ENCODE data around the gene RBMS2.
A peak's percentile ranks its signal among the peaks of the same experiment; 100 is the strongest.

RBMS2 gene

DNA sequence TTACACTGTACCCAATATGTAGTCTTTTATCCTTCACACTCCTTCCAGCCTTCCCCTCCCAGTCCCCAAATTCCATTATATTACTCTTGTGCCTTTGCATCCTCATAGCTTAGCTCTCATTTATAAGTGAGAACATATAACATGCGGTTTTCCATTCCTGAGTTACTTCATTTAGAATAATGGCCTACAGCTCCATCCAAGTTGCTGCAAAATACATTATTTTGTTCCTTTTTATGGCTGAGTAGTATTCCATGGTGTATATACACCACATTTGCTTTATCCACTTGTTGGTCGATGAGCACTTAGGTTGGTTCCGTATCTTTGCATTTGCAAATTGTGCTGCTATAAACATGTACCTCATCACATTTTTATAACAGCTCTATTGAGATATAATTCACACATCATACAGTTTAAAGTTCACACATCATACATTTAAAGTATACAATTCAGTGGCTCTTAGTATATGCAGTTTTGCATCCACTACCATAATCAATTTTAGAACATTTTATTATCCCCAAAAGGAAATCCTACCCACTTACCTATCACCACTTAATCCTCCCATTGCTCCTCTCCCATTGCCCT is 23.5 kb downstream of the RBMS2 start:
- H3K9me3 ChIP-seq (ENCODE audit: control insufficient read depth, low read length), result no peaks in the 10 kb centered on the region
- H2BK12ac ChIP-seq (ENCODE audit: low read length in 2 of 2), result no peak overlapping the region
- no peak overlapping the region for H3K23ac ChIP-seq (ENCODE audit: low read length in 2 of 2)
- no peak overlapping the region for H3K4me3 ChIP-seq (ENCODE audit: insufficient read depth in 1 of 2, low read depth in 1 of 2, low read length in 2 of 2)
- H2AFZ ChIP-seq (ENCODE audit: low read depth, low read length), result no peak overlapping the region
- H3K27me3 ChIP-seq (ENCODE audit: control insufficient read depth in 1 of 2, insufficient read depth in 1 of 2, low read length in 2 of 2), result no peaks in the 10 kb centered on the region
- WGBS, result 99% methylated on average over 3 of the region's 3 CpGs
- no peak overlapping the region for H2BK120ac ChIP-seq (ENCODE audit: low read depth, low read length)
- no peak overlapping the region for H3K27ac ChIP-seq (ENCODE audit: low read length, poor library complexity, severe bottlenecking)
- H2AK5ac ChIP-seq (ENCODE audit: low read length, severe bottlenecking), result no peak overlapping the region
- no peak overlapping the region for H3K4me2 ChIP-seq (ENCODE audit: low read length, poor library complexity, severe bottlenecking)
- H4K91ac ChIP-seq (ENCODE audit: low read length), result no peak overlapping the region
- H3K4ac ChIP-seq (ENCODE audit: low read depth in 1 of 2, low read length in 2 of 2), result no peak overlapping the region
- no peak overlapping the region for H3K18ac ChIP-seq (ENCODE audit: low read depth in 1 of 2, low read length in 2 of 2)
- H3K4me1 ChIP-seq (ENCODE audit: control insufficient read depth, insufficient read depth, low read depth, low read length), result peaks cover 2% of the 10 kb centered on the region
- DNase-seq, result no peak
- H3K9ac ChIP-seq (ENCODE audit: low read length), result no peak overlapping the region
- no peak overlapping the region for H2BK15ac ChIP-seq (ENCODE audit: low read depth, poor library complexity, severe bottlenecking)
- H2BK5ac ChIP-seq (ENCODE audit: low read depth, low read length, poor library complexity, severe bottlenecking), result no peak overlapping the region
- no peak overlapping the region for H4K8ac ChIP-seq (ENCODE audit: low read length)
- no peak overlapping the region for H3K14ac ChIP-seq (ENCODE audit: low read length in 2 of 2)
- H3K36me3 ChIP-seq (ENCODE audit: control insufficient read depth in 1 of 2, insufficient read depth in 2 of 2, low read depth in 1 of 2, low read length in 2 of 2), result peaks cover 5 to 9% of the 10 kb centered on the region in 2 experiments
- peaks cover 4% of the 10 kb centered on the region for H3K79me1 ChIP-seq (replicated peaks; ENCODE audit: low read length, poor library complexity, severe bottlenecking)

DNA sequence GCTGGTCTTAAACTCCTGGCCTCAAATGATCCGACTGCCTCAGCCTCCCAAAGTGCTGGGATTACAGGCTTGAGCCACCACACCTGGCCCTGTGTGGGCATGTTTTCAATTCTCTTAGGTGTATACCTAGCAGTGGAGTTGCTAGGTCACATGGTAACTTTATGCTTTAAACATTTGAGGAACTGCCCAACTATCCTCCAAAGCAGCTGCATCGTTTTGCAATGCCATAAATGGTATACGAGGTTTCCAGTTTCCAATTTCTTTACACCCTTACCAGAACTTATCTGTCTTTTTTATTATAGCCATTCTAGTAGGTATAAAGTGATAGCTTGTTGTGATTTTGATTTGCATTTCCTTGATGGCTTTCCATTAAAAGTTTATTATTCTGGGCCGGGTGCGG is 25.1 kb downstream of the RBMS2 start:
- Histone ChIP-seq H2AFZ (ENCODE audit: low read depth, low read length) (no peak overlapping the region), H3K27ac (ENCODE audit: low read length, poor library complexity, severe bottlenecking) (no peak overlapping the region), H2AK5ac (ENCODE audit: low read length, severe bottlenecking) (no peak overlapping the region), H3K4me3 (ENCODE audit: insufficient read depth in 1 of 2, low read depth in 1 of 2, low read length in 2 of 2) (no peak overlapping the region), H3K18ac (ENCODE audit: low read depth in 1 of 2, low read length in 2 of 2) (no peak overlapping the region), H2BK15ac (ENCODE audit: low read depth, poor library complexity, severe bottlenecking) (no peak overlapping the region), H2BK5ac (ENCODE audit: low read depth, low read length, poor library complexity, severe bottlenecking) (no peak overlapping the region), H4K8ac (ENCODE audit: low read length) (no peak overlapping the region), H4K91ac (ENCODE audit: low read length) (no peak overlapping the region), H3K4me2 (ENCODE audit: low read length, poor library complexity, severe bottlenecking) (no peak overlapping the region), H3K36me3 (ENCODE audit: control insufficient read depth in 1 of 2, insufficient read depth in 2 of 2, low read depth in 1 of 2, low read length in 2 of 2) (peaks cover 0 to 6% of the 10 kb centered on the region in 2 experiments), H3K79me1 (replicated peaks; ENCODE audit: low read length, poor library complexity, severe bottlenecking) (peaks cover 1% of the 10 kb centered on the region), H2BK120ac (ENCODE audit: low read depth, low read length) (no peak overlapping the region), H2BK12ac (ENCODE audit: low read length in 2 of 2) (no peak overlapping the region), H3K14ac (ENCODE audit: low read length in 2 of 2) (no peak overlapping the region), H3K4ac (ENCODE audit: low read depth in 1 of 2, low read length in 2 of 2) (no peak overlapping the region), H3K9ac (ENCODE audit: low read length) (no peak overlapping the region), H3K9me3 (ENCODE audit: control insufficient read depth, low read length) (no peaks in the 10 kb centered on the region), H3K27me3 (ENCODE audit: control insufficient read depth in 1 of 2, insufficient read depth in 1 of 2, low read length in 2 of 2) (no peaks in the 10 kb centered on the region), H3K4me1 (ENCODE audit: control insufficient read depth, insufficient read depth, low read depth, low read length) (peaks cover 2% of the 10 kb centered on the region), H3K23ac (ENCODE audit: low read length in 2 of 2) (no peak overlapping the region)
- DNase-seq, result no peak
- 97% methylated on average over 4 of the region's 5 CpGs for WGBS

DNA sequence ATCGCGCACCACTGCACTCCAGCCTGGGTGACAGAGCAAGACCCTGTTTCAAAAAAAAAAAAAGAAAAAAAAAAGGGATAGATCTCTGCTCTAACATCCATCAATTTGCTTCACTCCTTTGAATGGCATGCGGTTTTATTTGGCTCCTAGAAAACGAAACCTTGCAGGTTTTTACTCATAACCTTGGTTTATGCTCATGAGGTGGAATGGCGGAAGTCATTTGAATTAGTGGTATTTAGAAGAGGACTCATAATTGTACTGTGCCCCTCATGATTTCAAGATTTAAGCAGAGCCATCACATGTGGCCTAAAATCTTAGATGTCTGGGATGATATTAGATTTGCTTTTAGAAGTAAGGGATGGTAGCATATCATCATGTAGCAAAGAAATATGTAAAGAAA is 29.4 kb downstream of the RBMS2 start:
- H3K36me3 ChIP-seq (ENCODE audit: control insufficient read depth in 1 of 2, insufficient read depth in 2 of 2, low read depth in 1 of 2, low read length in 2 of 2), result peaks cover 0 to 3% of the 10 kb centered on the region in 2 experiments
- H2AK5ac ChIP-seq (ENCODE audit: low read length, severe bottlenecking), result no peak overlapping the region
- no peak overlapping the region for H4K91ac ChIP-seq (ENCODE audit: low read length)
- no peak overlapping the region for H3K4me2 ChIP-seq (ENCODE audit: low read length, poor library complexity, severe bottlenecking)
- H3K4me1 ChIP-seq (ENCODE audit: control insufficient read depth, insufficient read depth, low read depth, low read length), result peaks cover 3% of the 10 kb centered on the region
- H3K79me1 ChIP-seq (replicated peaks; ENCODE audit: low read length, poor library complexity, severe bottlenecking), result peaks cover 7% of the 10 kb centered on the region
- no peak overlapping the region for H2BK120ac ChIP-seq (ENCODE audit: low read depth, low read length)
- 98% methylated on average over 5 of the region's 5 CpGs for WGBS
- no peak overlapping the region for H2AFZ ChIP-seq (ENCODE audit: low read depth, low read length)
- H3K18ac ChIP-seq (ENCODE audit: low read depth in 1 of 2, low read length in 2 of 2), result no peak overlapping the region
- H3K14ac ChIP-seq (ENCODE audit: low read length in 2 of 2), result no peak overlapping the region
- DNase-seq, result no peak
- H3K27ac ChIP-seq (ENCODE audit: low read length, poor library complexity, severe bottlenecking), result no peak overlapping the region
- H3K27me3 ChIP-seq (ENCODE audit: control insufficient read depth in 1 of 2, insufficient read depth in 1 of 2, low read length in 2 of 2), result no peaks in the 10 kb centered on the region
- H3K9ac ChIP-seq (ENCODE audit: low read length), result no peak overlapping the region
- no peak overlapping the region for H3K23ac ChIP-seq (ENCODE audit: low read length in 2 of 2)
- no peak overlapping the region for H4K8ac ChIP-seq (ENCODE audit: low read length)
- no peaks in the 10 kb centered on the region for H3K9me3 ChIP-seq (ENCODE audit: control insufficient read depth, low read length)
- H3K4me3 ChIP-seq (ENCODE audit: insufficient read depth in 1 of 2, low read depth in 1 of 2, low read length in 2 of 2), result no peak overlapping the region
- H3K4ac ChIP-seq (ENCODE audit: low read depth in 1 of 2, low read length in 2 of 2), result no peak overlapping the region
- no peak overlapping the region for H2BK5ac ChIP-seq (ENCODE audit: low read depth, low read length, poor library complexity, severe bottlenecking)
- H2BK15ac ChIP-seq (ENCODE audit: low read depth, poor library complexity, severe bottlenecking), result no peak overlapping the region
- H2BK12ac ChIP-seq (ENCODE audit: low read length in 2 of 2), result no peak overlapping the region

DNA sequence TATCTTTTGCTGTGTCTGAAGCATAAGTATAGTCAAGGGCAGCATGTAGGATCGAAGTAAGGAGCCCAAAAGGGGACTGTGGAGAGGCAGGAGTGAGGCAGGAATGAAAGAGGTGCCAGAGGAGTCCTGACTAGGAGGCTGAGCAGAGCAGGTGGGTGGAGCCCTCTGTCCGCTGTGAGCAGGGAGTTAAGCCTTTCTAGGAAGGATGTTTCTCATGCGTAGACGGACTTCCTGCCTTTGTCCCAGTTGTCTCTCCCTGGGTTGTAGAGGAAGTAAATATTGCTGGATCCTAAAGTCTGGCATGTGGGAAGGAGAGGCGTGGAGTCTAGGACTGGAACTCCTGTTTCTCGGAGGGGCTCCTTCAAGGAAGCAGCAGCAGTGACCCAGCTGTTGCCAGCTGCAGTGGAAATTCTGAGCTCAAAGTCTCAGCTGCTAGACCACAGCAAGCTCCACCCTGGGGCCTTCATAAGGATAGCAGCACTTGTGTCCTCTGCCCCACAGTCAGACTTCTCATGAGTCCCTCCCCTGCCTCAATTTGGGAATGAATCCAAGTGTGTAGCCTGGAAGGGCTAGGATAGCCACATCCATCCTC is 44.0 kb downstream of the RBMS2 start:
- peak overlapping the region in 1 of 2 experiments; percentile 55 for H3K18ac ChIP-seq (ENCODE audit: low read depth in 1 of 2, low read length in 2 of 2)
- H3K9ac ChIP-seq (ENCODE audit: low read length), result peak overlapping the region; percentile 79
- H3K23ac ChIP-seq (ENCODE audit: low read length in 2 of 2), result no peak overlapping the region
- peak; percentile 98 for DNase-seq
- no peaks in the 10 kb centered on the region for H3K9me3 ChIP-seq (ENCODE audit: control insufficient read depth, low read length)
- peak overlapping the region; percentile 37 for H3K4me2 ChIP-seq (ENCODE audit: low read length, poor library complexity, severe bottlenecking)
- H3K79me1 ChIP-seq (replicated peaks; ENCODE audit: low read length, poor library complexity, severe bottlenecking), result peaks cover 25% of the 10 kb centered on the region
- no peak overlapping the region for H2BK5ac ChIP-seq (ENCODE audit: low read depth, low read length, poor library complexity, severe bottlenecking)
- H2BK12ac ChIP-seq (ENCODE audit: low read length in 2 of 2), result peak overlapping the region in 1 of 2 experiments; percentile 29
- no peak overlapping the region for H3K14ac ChIP-seq (ENCODE audit: low read length in 2 of 2)
- peak overlapping the region in 1 of 2 experiments; percentile 66 for H3K4me3 ChIP-seq (ENCODE audit: insufficient read depth in 1 of 2, low read depth in 1 of 2, low read length in 2 of 2)
- peak overlapping the region; percentile 17 for H2AK5ac ChIP-seq (ENCODE audit: low read length, severe bottlenecking)
- H4K8ac ChIP-seq (ENCODE audit: low read length), result no peak overlapping the region
- peak overlapping the region; percentile 37 for H3K27ac ChIP-seq (ENCODE audit: low read length, poor library complexity, severe bottlenecking)
- H3K36me3 ChIP-seq (ENCODE audit: control insufficient read depth in 1 of 2, insufficient read depth in 2 of 2, low read depth in 1 of 2, low read length in 2 of 2), result peaks cover 10 to 36% of the 10 kb centered on the region in 2 experiments
- 13% methylated on average over 6 of the region's 6 CpGs for WGBS
- H4K91ac ChIP-seq (ENCODE audit: low read length), result no peak overlapping the region
- no peak overlapping the region for H2AFZ ChIP-seq (ENCODE audit: low read depth, low read length)
- H3K27me3 ChIP-seq (ENCODE audit: control insufficient read depth in 1 of 2, insufficient read depth in 1 of 2, low read length in 2 of 2), result no peaks in the 10 kb centered on the region
- H2BK120ac ChIP-seq (ENCODE audit: low read depth, low read length), result no peak overlapping the region
- no peak overlapping the region for H2BK15ac ChIP-seq (ENCODE audit: low read depth, poor library complexity, severe bottlenecking)
- peaks cover 5% of the 10 kb centered on the region for H3K4me1 ChIP-seq (ENCODE audit: control insufficient read depth, insufficient read depth, low read depth, low read length)
- peak overlapping the region in 1 of 2 experiments; percentile 65 for H3K4ac ChIP-seq (ENCODE audit: low read depth in 1 of 2, low read length in 2 of 2)

All from mesenchymal stem cell (in vitro differentiated cells and primary cell).